Glomerular visceral epithelial cell (primary cell): ENCODE measurements around the gene UNC13C.

ENCODE experiments used
- DNase-seq: peaks from one replicate; pipeline ENCODE4 v3.0.0-alpha.2; 2016; ENCODE audit errors: extremely low spot score

UNC13C gene

DNA sequence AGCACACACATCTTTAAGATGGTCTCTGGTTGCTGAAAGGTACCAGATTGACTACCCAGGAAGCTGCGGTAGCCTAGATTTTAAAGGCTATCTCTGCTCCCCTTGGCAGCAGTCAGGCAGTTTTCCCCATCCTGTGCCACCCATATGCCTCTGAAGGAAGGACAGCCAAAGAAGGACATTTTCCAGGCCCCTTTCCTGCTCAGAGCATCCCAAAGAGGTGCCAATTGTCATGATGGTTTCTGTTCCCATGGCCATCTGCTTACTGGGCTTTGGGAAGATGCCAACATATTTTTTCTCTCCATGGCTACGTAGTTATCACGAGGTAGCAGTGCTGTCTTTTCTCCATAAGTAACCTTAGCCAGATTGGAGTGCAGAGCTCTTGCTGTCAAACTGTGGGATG lies 39.7 kb downstream of the UNC13C start:
- no peak for DNase-seq

DNA sequence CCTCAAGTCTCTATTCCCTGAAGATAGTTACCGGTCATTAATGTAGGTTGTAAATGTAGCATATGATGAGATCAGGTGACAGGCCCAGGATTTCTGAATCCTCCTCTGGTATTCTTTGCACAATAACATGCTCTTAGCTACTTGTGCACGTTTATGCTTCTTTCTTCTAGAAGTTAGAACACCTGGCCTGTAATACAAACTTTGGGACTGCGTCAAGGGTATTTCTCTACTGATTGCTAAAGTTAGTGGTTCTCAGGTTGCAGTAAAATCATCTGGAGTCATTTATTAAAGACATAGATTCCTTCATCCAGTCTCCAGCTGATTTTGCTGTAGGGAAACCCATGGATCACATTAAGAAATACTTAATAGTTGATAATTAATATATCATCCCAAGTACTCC lies 48.0 kb downstream of the UNC13C start:
- no peak for DNase-seq

DNA sequence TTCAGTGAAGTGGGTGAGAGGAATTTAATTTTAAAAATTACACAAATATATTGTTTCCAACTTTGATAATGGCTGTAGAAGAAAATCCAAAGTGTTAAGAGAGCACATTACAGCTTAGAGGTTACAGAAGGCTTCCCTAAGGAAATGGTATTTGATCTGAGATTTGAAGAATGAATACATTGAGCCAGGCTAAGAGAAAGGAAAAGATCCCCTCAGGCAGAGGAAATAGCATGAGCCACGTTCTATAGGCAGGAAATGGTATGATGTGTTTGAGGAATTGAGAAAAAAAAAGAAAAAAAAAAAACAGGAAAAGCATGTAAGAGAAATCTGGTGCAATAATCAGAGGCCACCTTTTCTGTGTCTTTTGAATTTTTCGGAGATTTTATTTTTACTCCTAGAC lies 48.6 kb downstream of the UNC13C start:
- no peak for DNase-seq

DNA sequence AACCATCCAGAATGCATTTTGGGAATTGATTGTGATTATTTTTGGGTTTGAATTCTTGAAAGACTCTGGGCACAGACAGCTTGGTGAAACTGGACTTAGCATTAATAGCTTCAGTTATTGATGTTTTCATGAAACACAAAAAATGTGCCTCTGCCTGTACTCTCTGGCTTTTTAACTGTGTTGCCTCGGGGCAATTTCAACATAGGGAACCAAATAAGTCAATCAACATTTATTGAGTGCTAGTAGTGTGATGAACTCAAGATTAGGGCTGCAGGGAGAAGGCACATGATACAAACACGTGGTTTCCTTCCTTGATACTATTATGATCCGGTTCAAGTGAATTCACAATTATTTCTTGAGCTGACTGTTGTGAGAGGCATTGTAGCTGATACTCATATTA lies 50.8 kb downstream of the UNC13C start:
- DNase-seq = no peak

DNA sequence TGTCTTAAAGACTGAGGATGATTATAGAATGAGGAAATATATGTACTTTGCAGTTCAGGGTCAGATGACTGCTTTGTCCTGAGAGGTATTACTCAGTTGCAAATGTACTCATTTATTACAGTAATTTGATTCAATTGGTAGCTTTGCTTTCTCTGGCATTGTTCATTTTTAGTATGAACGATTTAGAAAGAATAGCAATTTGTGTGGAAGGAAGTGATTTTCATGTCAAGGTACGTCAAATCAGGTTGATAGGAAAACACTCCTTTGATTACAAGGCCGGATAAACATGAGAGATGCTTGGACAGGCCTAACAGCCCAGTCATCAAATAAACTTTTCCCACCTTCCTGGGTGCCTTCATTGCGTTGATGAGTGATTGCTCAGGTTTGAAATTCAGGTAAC lies 53.8 kb downstream of the UNC13C start:
- no peak for DNase-seq

DNA sequence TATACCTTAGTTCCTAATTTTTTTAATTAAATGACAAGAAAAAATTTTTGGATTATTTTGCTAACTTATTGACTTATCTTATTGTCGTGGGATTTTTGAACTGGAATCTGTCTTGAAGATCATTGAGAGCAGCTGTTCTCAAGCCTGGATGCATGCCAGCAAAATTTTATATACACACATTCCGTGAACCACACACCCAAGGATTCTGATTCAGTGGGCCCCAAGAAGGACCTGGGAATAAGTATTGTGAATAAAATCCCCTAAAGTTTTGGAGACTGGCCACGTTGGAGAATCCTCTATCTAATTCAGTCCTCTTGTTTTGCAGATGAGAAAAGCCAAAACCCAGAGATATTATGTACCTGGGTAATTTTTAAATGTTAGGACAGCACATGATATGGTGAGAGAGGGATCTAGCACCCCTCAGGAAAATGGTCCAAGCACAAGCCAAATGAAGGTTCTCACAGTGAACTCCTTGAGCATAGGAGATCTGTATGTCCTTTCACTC lies 55.2 kb downstream of the UNC13C start:
- DNase-seq = no peak

DNA sequence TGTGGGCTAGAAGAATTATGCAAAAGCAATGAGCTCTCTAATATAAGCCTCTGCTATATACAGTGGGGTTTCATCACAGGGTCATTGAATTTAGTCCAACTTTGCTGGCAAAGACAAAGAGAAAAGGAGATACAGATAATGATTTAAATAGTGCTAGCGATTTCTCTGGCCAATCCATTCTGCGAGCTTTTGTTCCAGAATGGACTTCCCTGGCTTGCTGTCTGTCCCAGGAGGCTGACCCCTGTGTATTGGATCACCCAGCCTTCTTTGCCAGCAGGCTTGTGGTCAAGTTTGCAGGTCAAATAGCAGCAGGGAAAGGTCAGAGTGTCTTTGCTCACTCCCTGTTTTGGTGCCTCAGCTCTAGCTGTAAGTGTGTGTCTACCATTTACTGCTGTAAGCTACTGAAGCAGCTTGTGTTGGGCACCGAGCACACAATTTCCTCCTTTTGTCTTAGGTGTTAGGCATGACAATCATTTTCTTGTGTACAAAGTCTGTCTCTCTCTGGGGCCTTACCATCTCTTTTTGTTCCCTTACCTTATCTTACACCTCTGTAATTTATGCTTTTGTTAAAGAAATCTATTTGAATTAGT lies 55.7 kb downstream of the UNC13C start:
- no peak for DNase-seq

DNA sequence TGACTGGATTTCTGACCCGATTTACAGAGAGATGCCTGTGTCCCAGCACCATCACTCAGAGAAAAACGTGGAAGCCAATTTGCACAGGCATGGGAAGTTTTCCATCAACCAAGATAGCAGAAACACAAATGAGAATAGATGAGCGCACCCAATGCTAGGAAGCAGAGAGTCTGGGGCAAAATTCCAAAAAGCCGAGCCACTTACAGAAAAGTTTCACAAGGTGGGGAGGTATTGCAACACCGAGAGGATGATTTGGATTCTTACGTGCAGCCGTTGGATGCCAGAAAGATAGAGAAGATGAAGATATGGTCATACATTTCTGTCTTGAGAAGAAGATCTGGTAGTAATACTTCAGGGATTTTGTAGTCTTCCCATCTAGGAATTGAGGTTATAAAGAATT lies 57.4 kb downstream of the UNC13C start:
- DNase-seq = no peak

DNA sequence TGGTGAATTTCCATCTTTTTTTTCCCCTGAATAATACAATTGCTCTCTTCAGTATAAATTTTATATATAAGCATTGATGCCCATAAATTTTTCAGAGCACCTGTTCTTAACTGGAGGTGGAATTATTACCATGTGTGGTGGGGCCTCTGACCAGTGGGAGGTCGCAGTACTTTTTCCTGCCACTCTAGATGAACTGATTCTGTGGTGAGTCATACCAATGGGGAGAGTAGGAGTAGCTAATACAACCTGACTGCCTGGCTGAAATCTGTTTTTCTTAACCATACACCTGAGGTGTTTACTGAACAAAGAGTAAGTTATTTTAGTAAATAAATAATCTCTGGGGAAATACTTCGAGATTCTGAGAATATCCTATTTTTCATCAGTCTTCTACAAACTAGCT lies 67.2 kb downstream of the UNC13C start:
- DNase-seq = no peak

DNA sequence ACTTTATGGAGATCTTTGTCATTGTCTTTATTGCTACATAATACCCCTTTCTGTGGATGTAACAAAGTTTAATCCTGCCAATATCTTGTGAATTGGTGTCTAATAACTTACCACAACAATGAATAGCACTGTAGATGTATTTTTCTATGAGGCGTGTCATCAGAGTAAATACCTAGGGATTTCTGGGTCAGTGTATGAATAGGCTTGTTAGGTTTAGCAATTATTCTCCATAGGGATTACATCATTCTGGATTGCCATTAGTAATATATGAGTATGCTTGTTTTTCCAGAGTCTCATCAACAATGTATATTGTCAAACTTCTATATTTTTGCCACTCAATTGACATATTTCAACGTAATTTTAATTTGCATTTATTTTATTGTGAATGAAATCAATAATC lies 67.9 kb downstream of the UNC13C start:
- DNase-seq = no peak

DNA sequence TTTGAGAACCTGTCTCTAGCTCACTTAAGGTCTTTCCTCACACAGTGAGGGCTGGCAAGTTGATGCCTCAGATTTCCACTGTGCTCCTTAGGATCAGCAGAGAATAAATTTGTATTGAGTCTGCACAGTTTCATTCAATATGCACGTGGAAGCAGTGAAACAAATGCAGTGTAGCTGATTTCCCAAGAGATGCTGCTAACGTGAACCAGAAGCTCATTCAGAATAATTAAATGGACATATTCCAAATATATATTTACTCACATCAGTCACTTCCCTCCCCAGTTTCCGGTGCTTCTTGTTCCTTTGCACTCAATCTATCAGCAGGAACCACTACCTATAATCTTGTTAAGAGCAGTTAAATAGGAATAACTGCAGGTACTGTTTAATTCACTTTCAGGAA lies 86.1 kb downstream of the UNC13C start:
- no peak for DNase-seq

DNA sequence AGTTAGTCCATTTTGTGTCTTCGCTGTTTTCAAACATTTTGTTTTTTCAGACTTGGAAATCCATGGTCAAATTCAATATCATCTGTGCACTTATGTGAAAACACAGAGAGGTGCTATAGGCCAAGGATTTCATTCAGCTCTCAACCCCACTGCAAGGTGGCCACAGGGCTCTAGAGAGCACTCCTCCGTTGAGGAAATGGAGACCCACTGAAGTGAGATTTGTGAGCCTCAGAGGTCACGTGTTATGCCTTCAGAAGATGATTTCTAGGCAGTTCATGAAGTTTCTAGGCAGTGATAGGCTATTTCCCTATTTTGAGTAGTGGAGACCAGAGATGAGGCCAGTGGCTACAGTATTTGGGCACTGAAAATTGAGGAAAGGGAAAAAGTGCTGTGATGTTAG lies 88.2 kb downstream of the UNC13C start:
- DNase-seq = no peak

DNA sequence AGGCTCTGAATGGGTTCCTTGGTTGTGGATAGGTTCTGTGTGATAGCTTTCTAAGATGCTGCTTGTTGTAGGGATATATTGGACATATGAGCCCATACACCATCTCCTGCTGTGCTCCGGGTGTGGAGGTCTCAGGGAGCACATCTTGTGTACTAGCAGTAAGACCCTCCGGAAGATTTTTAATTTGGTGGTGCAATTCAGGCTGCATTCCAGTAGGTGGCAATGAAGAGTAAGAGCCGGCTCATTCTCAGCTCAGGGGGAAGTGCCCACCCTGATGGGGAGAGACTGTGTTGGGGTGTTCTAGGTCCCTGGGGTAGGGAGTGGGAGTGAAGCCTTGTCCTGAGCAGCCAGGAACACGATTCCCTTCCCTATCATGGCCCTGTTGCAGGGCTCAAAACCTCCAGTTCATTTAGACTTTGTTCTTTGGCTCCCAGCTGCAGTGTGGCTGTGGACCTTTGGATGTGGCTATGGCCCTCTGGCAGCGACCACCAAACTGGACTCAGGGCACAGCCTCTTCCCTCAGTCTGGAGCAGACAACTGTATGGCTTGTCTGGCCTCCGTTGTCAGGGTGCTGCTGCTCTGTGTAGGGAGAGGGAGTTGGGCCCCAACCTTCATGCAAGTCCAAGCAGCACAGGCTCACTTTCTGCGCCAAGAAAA lies 104.7 kb downstream of the UNC13C start:
- no peak for DNase-seq

DNA sequence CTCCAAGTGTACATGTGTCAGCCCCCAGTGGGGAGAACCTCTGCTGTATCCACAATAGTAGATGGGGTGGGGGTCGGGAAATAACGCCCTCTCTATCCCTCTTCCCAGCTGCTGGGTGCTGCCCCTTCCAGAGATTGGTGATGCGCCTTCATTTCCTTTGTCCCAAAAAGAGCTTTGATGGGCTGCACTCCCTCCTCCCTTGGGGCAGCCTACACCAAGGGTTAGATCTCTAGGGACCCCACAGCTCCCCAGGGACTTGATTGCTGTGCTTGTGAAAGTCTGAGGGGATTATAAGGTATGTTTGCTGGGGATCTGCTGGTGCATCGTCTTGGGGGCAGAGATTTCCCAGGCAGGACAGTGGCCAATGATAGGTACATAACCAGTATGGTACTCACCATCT lies 105.3 kb downstream of the UNC13C start:
- DNase-seq = no peak

DNA sequence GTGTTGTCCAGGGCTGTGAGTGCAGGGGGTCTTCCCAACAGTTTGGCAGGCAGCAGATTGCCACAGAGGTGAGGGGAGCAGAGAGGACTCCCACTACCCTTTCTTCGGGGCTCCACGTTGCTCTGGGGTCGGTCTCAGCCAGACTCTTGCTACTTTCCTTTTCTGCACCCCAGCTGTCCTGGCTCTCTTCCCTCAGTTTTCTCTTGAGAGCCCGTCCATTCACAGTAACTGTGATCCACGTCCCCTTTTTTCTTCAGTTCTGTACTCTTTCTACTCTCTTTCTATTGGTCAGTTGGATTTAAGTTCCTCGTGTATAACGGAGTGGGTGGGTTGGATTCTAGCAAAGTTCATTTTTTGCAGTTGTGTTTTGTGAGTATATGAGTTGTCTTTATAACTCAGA lies 105.8 kb downstream of the UNC13C start:
- DNase-seq = no peak

DNA sequence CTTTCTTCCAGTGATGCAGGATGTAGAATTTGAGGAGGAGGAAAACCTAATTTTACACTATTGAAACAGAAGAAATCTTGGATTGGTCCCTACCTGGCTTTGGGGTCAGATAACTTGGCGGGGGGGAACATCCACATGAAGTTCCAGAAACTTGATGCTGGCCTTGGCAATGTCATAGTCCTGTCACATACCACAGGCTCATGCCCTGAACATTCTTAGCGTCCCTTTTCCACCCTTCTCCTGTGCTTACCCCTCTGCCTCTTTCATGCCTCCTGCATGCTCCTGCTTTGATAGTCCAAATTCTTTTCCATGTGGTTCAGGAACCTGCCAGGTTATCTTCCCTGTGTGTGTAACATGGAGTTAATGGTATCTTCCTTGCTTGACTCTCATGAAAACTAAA lies 110.6 kb downstream of the UNC13C start:
- no peak for DNase-seq

DNA sequence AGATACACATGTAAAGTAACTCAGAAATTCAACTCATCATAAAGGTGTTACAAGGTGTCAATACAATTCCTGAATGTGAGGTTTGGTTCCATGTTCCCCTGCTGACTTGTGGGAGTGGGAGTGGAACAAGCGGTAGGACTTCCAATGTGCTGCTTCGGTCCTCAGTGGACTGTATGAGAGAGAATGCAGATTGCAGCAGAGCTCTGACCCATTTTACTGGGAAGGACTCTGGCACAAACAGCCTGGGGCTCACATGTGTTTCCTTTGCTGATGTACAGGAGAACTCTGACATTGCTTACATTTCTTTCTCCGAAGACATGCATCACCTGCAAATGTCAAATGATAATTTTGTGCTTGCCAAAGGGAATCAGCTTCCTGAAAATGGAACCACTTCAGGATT lies 111.5 kb downstream of the UNC13C start:
- DNase-seq = no peak

DNA sequence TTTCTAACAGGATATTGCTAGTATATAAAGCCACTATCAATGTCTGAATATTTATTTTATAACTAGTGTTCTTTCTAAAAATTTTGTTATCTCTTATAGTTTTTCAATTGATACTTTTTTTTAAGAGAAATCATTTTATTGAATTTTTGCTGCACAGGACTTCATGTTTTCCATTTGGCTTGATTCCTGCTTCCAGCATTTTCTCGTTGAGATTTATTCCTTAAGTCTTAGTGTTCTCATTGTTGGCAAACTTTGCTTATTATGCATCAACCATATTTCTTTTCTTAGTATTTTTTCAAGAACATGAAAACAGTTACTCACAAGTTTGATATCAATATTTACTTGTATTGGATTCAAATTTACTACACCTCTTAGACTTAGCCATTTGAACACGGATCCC lies 113.4 kb downstream of the UNC13C start:
- no peak for DNase-seq

DNA sequence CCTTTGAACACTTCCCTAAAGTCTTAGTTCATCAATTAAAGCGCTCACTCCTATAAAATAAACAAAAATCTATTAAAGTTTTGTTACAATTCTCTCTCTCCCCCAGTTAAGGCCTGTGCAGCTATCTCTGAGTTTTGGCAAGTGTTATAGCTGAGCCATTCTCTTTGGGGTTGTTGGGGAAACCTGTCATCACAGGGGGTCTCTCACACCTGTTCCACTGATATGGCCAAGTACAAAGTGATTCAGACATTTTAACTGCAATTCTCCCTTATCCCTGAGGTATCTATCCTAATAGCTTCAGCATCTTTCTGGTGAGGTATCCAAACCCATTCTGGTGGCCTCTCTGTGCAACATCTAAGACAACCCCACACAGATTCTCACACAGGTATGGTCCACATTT lies 116.4 kb downstream of the UNC13C start:
- no peak for DNase-seq

DNA sequence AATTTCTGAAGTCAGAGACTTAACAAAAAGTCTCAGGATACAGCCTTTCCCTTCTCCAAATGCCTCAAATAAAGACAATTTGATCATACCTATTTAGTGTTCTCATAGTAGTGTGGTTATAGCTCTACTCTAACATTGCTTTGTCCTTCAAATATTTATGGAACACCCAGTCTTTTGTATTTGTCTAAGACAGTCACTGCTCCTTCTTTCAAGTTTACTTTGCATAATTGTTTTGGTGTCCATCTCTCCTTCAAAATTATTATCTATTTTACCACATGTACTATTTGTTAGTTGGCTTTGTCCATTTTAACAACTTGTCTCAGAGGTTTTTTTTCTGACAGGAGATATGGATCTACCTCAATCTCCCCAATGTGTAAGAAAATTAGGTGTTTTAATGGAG lies 118.8 kb downstream of the UNC13C start:
- DNase-seq = no peak

DNA sequence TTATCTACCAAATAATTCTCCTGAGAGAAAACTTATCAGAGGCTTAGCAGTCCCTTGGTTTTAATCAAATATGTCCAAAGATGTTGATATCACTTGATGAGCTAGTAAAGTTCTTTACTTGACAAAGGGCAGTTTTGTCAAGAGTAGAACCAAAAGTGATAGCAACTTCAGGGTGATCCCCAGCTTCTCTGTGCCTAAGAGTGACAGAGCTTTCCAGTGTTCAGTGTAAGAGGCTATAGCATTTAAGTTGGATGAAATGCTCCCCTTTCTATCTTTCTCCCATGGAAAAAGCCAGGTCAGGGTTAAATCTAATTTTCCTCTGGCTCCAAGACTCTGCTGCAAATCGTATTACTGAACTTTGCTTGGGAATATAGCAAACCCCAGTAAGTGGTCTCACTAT lies 120.8 kb downstream of the UNC13C start:
- no peak for DNase-seq

DNA sequence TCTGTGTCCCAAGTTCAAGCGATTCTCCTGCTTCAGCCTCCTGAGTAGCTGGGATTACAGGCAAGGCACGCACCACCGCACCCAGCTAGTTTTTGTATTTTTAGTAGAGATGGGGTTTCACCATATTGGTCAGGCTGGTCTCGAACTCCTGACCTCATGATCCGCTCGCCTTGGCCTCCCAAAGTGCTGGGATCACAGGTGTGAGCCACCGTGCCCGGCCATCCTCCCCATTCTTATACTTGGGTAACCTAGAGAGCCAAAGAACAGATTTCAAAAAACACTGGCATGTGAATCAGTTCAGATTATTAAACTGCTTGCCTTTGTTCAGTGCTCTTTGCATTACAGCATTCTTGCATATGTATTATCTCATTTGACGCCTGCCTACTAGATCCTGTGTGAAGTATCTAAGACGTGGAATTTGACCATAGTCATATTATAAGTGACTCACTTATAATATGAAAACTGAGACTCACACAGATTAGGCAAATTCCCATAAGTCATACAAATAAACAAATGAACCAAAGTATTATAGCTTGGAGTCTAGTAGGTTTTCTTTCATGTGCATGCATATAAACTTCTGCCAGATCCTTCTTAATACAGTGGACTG lies 123.5 kb downstream of the UNC13C start:
- DNase-seq = no peak

DNA sequence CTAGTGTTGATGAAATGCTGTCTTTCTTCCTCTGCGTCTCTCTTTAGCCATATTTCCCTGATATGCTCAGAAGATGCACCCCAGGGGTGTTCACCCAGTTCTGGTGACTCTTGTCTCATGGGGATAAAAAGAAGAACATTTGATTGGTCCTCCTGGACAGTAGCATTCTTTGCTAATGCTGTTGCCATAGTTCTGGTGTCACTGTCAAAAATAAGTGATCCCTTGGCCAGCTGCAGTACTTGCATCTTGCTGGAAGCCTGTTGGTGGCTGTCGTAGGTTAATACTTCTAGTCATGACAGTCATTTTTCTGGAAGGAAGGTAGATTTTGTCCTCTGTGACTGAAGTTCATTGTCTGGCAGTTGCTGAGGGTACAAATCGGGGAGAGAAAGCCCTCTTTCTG lies 124.5 kb downstream of the UNC13C start:
- no peak for DNase-seq

DNA sequence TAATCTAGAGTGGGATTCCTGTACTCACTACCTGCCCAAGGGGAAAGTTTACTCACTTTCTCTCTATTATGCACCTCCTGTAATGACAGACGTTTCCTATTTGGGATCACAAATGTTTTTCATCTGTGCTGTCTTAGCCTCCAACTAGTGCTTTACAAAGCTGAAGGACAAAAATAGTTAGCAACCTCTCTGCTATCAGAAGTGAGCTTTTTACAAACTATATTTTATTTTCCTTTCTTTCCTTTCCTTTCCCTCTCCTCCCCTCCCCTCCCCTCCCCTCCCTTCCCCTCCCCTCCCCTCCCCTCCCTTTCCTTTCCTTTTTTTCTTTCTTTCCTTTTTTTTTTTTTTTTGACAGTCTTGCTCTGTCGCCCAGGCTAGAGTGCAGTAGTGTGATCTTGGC lies 130.8 kb downstream of the UNC13C start:
- no peak for DNase-seq
